ENCODE results near the gene CTSG. TPM values are rescaled to one million over a fixed set of nuclear protein-coding genes. Genes with fewer than 3 reads are reported as not detected.

Gene CTSG
- total RNA-seq, 1 experiment from 2014 or later, result not detected

DNA sequence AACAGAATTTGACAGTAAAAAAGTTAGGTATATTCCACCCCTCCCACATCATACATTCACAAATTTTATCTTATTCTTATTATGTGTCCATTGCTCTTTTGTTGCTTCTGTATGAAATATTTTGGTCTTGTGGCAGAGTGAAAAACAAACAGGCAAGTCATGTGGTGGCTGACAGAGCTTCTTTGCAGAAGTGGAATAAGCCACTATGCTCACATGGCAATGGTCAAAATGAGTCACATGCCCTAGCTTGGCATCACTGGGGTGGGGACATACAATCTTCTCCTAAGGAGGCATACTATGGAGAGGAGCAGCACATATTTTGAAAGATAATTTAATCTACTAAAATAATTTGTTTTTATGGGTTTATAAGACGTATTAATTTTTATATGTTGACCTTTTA lies 40.3 kb downstream of the CTSG start:
- H3K9ac ChIP-seq (ENCODE audit: extremely low read depth, insufficient read length, low read length), result no peak overlapping the region
- no peaks in the 10 kb centered on the region for H4K20me1 ChIP-seq (ENCODE audit: control insufficient read depth, insufficient read depth, insufficient read length)
- no peaks in the 10 kb centered on the region for H3K27me3 ChIP-seq (ENCODE audit: insufficient read depth, low read length)

More for the DNA sequence above, 40.3 kb downstream of the CTSG start:
- DNase-seq, result no peak
- H3K4ac ChIP-seq (ENCODE audit: low read depth, low read length), result no peak overlapping the region
- no peak overlapping the region for H3K4me2 ChIP-seq (ENCODE audit: insufficient read depth, insufficient read length, low read length)
- H3K9me3 ChIP-seq (ENCODE audit: control insufficient read depth, low read depth, low read length), result no peaks in the 10 kb centered on the region
- H4K5ac ChIP-seq (ENCODE audit: insufficient read length, low read depth, low read length), result no peak overlapping the region
- H2BK15ac ChIP-seq (ENCODE audit: low read depth, low read length), result no peak overlapping the region
- TF ChIP-seq, protein P1, sequence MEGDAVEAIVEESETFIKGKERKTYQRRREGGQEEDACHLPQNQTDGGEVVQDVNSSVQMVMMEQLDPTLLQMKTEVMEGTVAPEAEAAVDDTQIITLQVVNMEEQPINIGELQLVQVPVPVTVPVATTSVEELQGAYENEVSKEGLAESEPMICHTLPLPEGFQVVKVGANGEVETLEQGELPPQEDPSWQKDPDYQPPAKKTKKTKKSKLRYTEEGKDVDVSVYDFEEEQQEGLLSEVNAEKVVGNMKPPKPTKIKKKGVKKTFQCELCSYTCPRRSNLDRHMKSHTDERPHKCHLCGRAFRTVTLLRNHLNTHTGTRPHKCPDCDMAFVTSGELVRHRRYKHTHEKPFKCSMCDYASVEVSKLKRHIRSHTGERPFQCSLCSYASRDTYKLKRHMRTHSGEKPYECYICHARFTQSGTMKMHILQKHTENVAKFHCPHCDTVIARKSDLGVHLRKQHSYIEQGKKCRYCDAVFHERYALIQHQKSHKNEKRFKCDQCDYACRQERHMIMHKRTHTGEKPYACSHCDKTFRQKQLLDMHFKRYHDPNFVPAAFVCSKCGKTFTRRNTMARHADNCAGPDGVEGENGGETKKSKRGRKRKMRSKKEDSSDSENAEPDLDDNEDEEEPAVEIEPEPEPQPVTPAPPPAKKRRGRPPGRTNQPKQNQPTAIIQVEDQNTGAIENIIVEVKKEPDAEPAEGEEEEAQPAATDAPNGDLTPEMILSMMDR (conservative IDR thresholded peaks at IDR 0.05), result no peak
- H3K18ac ChIP-seq (ENCODE audit: insufficient read length, low read depth, low read length), result no peak overlapping the region
- H2BK20ac ChIP-seq (ENCODE audit: low read depth, low read length, poor library complexity, severe bottlenecking), result no peak overlapping the region
- H3K27ac ChIP-seq (ENCODE audit: insufficient read length, low read depth, low read length), result no peak overlapping the region
- H2AK5ac ChIP-seq (ENCODE audit: insufficient read length, low read length), result no peak overlapping the region
- H4K91ac ChIP-seq (ENCODE audit: insufficient read length, low read depth, low read length), result no peak overlapping the region
- no peak overlapping the region for H2BK120ac ChIP-seq (ENCODE audit: low read depth, low read length, poor library complexity, severe bottlenecking)
- no peak overlapping the region for H3K14ac ChIP-seq (ENCODE audit: insufficient read depth, low read length)
- no peak overlapping the region for H3T11ph ChIP-seq (ENCODE audit: low read length)
- H3K79me2 ChIP-seq (ENCODE audit: insufficient read depth, low read length), result no peaks in the 10 kb centered on the region
- no peak overlapping the region for H4K8ac ChIP-seq (replicated peaks; ENCODE audit: insufficient read length, low read depth, low read length)
- H3K4me1 ChIP-seq (ENCODE audit: insufficient read depth, low read length), result no peaks in the 10 kb centered on the region
- Mint-ChIP-seq H3K27me3 (ENCODE audit: low read depth) (no peaks in the 10 kb centered on the region; the same call in 1 of the 2 replicates), H3K4me3 (no peak overlapping the region), H3K36me3 (ENCODE audit: insufficient read depth in 1 of 3, low read depth in 3 of 3) (peaks cover 0 to 28% (median 0%) of the 10 kb centered on the region in 3 experiments; a peak in 2 of 7 replicates), H3K27ac (no peak overlapping the region), H3K9me3 (peaks cover 0 to 74% of the 10 kb centered on the region in 2 experiments; a peak in 2 of 5 replicates), H3K4me1 (no peaks in the 10 kb centered on the region)
- no peak overlapping the region for H2BK12ac ChIP-seq (ENCODE audit: insufficient read length, low read depth, low read length)
- WGBS (ENCODE audit: extremely low coverage, insufficient read length, low lambda C conversion rate), result no CpG with 5 or more reads among the region's 1 CpG
- no peaks in the 10 kb centered on the region for H3K23me2 ChIP-seq (ENCODE audit: insufficient read length, low read depth, low read length, poor library complexity, severe bottlenecking)
- no peak overlapping the region for H2BK5ac ChIP-seq (ENCODE audit: insufficient read length, low read length)
- H3K79me1 ChIP-seq (ENCODE audit: insufficient read depth, low read depth, low read length, poor library complexity, severe bottlenecking), result no peaks in the 10 kb centered on the region
- no peak overlapping the region for H2AFZ ChIP-seq (ENCODE audit: low read length)
- no peak overlapping the region for H3K23ac ChIP-seq (ENCODE audit: insufficient read length, low read depth, low read length)
- no peak overlapping the region for H3K56ac ChIP-seq (ENCODE audit: insufficient read length, low read depth, low read length)

Data from H9 (cell line).